ENCODE data around the gene MPPED2.
A peak's percentile ranks its signal among the peaks of the same experiment; 100 is the strongest.

Gene MPPED2

DNA sequence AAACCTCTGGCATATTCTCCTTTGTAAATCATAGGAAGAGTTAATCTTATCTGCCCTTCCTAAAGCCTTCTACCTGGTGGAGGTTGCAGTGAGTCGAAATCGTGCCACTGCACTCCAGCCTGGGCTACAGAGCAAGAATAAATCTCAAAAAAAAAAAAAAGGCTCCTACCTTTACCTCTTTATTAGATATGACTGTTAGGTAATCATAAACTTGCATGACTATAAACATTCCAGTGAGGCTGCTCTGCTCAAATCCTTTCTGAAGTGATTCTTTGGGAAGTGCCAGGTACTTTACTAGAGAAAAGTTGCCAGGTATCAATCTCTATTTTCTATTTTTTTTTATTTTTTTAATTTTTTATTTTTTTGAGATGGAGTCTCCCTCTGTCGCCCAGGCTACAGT is 59.6 kb downstream of the MPPED2 start:
- DNase-seq: no peak

DNA sequence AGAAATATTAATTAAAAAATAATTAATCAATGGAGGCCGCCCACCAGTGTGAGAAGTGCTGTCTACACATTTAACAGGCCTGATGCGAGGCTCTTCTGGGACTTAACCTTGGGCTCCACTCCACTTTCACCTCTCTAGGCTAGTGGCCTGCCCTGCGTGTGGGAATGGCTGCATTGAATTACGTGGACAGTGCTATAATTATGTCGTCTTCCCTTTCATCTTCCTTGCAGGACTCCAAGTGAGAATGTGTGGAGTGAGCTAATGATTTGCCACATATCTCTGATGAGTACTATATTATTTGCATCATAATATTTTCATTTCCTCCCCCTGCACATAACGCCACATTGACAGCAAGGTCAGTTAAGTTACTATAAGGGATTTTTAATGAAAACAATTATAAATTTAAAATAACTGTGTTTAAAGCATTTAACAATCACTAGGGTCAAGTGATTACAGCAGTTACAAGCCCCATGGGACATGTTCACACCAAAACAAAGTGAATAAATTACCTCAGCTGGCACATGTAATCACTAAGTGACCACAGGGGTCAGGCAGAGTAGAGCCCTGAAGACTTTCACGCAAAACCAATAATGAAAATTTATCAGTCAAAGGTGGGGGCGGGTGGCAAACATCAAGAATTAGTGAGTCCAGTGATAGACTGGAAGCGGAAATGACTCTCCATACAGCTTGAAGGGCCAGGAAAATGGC is 63.5 kb downstream of the MPPED2 start:
- no peak for DNase-seq

DNA sequence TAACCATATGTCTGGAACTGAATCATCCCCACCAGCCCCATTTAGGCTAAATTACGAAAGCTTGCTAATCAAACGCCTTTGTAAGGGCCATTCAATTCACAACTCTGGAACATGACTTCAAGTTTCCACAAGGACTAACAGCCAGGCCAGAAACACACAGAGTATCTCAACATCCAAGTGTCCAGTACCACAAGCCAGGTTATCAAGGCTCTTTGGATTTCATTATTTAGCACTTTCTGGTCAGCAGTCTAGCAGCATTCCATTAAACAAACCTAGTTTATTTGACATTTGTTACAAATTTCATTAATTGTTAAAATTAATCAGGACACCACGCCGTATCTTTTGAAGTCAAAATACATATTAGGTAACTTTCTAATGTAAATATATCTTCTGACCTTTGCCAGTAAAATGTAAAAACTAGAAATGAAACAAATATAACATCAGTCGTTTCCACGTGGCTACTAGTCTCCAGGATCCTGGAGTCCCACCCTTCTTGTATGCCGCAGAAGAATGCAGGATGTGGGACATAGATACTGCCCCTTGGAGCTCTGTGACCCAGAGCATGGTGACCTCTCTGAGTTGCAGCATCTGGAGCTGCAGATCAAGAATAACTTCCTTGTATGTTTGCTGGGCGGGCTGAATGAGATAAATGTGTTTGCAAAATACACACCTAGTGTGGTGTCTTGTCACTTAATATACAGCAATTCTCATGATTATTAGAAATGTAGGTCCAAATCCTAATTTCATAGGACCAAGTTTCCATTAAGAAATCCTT is 64.7 kb downstream of the MPPED2 start:
- no peak for DNase-seq

DNA sequence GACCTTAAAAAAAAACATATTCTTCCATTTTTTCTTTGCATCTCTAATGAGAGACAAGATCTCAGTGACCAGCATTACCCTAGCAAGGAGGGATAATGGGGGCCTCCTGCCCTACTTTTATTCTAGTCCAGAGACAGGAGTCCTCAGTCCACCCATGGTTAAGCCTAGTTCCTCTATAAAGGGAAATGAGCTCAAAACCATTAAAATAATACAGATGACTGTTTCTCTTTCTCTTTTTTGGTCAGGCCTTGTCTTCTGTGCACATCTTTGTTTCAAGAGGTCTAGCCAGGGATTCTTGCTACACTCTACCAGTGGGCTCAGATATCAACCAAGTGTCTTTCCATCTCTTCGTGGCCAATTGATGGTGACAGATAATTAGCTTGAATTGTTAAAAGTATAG is 73.1 kb downstream of the MPPED2 start:
- DNase-seq: no peak

DNA sequence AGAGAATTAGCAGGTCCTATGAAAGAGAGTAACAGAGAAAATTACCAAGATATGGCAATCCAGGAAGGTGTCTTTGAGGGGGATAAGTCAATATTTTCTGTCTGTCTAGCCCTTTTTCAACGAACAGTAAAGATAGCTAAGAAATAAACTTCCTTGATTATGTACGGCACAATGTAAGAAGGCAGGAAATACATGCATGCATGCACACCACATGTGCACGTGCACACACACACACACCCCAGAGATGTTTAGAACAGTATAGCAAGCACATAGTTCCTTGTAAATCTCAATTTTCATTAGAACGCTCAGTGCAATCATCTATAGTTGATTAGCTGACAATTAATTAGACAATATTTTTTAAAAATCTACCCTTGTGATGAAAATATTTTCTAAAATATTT is 74.7 kb downstream of the MPPED2 start:
- DNase-seq: no peak

DNA sequence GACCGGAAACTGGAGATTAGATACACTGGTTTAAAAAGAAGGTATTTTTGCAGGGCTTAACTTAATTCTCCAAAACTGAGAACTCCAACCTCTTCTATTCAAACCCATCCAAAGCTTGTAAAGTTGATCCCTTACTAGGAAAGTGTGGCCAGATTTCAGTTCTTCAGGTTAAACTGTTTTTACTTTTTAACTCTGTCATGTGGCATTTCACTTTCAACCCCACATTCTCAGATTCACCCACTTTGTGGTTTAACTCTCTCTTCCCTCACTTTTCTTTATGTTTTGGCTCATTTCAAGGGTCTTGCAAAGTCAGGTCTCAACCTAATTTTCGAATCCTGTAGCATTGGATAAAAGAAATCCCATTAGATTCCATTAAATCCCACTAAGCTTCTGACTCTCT is 75.4 kb downstream of the MPPED2 start:
- no peak for DNase-seq

DNA sequence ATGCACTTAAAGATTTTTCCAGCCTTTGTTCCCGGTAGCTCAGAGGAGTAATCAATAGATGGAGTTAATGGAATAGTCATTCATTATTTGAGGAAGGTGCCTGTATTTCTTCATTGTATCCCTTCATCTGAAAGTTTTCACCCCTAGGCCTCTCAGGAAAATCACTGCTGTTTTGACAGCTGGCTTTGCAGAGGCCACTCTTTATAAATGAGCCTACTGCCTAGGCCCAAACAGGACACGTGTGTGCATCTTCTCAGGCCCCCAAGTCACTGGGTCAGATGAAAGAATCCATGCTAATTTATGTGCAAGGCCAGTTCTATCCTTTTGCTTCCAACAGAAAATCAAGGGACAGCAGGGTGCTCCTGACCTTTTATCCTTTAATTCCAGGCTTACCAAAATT is 76.8 kb downstream of the MPPED2 start:
- DNase-seq: no peak

DNA sequence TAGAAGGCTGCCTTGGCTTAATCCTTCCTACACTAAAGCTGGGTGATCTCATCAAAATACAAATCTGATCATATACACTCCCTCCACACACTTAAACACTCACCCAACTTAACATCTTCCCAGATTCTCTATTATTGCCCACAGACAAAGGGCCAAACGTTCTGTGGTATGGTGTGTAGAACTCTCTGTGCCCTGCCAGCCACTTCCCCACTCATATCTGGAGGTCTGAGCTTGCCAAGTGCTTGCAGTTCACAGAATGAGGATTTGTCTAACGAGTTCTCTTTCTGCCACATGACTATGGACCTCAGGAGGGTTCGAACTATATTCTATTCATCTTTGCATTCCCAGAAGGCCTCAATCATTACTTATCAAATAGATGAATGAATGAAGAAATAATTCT is 77.6 kb downstream of the MPPED2 start:
- no peak for DNase-seq

DNA sequence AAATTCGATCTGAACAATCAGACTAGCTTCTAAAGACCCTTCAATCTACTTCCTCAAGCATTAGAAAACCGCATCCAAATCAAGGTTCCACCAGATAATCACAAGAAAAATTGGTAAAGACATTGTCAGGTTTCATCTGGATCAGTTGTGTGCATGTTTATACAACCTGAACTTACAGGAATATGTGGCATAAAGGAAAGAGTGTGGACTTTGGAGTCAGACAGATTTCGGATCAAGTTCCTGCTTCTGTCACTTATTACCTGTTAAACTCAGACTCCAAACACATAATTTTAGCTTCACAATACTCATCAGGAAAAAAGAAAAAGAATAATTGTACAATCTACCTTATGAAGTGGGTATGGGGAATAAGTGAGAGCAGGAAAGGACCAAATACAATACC is 80.5 kb downstream of the MPPED2 start:
- DNase-seq: no peak

DNA sequence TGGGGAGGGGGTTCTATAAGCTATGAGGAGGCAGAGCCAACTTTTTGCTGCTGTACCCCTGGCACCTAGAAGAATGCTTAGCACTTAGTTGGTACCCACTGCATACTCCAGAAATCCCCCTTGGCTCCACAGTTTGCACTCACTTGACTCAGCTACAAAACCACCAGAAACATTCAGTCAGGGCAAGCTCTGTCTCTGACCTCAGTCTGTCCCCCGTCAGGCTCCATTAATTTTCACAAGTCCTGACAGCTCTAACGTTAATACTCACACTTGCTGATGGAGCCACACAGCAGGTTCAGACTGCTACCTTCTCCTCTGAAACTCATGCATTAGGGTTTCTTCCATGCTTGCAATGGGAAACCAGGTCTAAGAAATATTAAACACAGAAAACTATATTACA is 81.7 kb downstream of the MPPED2 start:
- no peak for DNase-seq

DNA sequence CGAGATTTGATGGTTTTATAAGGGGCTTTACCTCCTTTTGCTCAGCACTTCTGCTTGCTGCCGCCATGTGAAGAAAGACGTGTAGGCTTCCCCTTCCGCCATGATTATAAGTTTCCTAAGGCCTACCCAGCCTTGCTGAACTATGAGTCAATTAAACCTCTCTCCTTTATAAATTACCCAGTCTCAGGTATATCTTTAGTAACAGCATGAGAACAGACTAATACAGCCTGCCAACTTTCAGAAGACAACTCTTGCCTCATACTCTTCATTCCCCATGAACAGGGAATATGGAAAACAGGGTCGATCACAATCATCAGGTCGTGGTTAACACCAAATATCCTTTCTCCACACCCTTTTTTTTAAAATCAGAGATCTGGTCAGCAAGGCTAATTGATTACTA is 83.0 kb downstream of the MPPED2 start:
- no peak for DNase-seq

DNA sequence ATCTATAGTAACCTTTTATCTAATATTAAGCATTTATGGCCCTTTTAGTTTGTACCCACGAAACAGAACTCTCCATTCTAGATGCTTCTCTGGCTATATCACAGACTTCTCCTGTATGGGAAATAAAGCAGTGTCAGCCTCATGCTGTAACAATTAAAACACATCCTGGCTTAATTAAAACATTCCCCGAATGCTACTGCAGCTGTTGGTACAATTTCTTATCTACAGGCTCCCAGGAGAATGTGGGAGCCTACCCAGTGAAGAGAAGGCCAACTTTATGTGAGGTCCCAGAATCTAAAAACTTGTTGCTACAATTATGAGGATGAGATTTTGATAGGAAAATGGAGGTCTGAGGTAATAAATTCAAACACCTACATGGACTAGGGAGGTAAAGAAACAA is 83.8 kb downstream of the MPPED2 start:
- no peak for DNase-seq

DNA sequence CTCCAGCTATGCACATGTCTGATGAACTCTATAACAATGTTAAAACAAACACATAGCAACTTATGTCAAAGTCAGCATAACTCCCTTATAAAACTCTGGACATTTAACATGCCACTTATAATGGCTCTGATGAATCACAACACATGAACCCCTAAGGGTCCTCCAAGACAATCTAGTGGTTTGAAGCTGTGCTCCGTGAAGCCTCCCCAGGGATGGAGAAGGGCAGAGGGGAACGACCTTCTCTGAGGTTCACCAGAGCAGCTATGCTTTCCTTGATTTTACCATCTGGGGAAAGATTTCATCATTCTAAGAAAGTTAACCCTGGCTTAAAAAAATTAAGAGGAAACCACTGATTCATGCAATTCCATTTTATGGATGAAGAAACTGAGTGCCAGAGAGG is 84.4 kb downstream of the MPPED2 start:
- no peak for DNase-seq

DNA sequence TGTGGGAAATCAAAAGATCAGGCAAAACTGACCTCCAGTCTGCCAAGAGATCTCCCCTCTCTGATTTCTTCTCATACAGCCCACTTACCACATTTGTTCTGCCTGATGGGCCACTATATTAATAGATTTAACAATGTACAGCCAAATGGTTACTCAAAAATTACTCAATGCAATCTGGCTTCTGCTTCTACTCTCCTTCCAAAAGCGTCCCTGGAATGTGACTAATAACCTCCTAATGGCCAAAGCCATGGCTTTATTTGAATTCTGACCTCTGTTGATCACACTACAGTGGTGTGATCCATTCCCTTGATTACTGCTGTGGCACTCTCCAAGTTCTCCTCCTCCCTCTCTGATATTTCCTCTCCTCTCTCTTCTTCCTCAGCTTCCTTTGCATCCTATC is 86.2 kb downstream of the MPPED2 start:
- DNase-seq: no peak

DNA sequence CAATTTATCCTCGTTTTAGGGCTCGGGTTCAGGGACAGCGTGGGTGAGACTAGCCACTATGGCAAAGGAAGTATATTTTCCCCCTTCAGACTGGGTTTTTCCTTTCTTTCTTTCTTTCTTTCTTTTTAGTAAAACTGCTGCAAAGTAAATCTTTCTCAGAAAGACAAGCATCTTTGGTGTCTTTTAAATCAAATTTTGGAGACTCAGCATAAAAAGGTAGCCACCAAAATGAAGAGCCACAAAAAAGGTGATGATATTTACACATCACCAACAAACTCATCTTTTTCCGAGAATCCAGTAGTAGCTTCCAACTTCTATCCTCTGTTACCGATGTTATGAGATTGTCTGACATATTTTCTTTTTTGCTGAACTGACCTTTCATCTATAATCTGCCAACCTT is 88.6 kb downstream of the MPPED2 start:
- no peak for DNase-seq

DNA sequence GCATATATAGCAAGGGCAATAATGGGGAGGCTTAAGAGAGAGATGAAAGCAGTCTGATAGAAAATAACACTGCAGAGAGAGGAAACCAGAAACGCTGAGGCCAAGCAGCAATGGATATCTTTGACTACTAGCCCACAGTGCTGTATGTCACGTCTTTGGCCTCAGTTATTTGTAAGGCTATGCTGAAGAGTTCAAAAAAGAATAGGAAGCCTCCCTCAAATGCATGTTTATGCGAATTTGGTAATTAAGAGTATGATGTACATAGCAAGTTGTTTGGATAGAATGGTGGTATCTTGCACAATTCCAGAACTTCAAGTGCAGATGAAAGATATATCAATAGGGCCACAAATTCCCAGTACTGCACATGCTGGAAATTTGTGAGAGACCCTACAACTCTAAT is 89.2 kb downstream of the MPPED2 start:
- no peak for DNase-seq

DNA sequence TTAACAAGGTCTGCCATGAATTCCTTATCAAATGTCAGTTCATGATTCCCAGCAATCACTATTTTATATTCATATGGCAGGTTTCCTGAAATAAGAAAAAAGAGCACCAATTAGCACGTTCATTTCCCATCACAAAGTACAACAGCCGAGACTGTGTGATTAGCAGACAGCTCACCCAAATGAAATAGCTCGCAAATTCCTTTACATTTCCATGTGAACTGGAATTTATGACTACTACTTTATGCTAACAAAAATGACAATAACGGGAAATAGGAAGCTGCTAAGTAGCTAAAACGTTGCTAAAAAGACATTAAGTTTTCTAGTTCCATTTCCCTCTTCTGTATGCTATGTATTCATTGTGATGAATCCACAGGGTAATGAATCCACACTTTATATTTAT is 90.7 kb downstream of the MPPED2 start:
- DNase-seq: no peak

DNA sequence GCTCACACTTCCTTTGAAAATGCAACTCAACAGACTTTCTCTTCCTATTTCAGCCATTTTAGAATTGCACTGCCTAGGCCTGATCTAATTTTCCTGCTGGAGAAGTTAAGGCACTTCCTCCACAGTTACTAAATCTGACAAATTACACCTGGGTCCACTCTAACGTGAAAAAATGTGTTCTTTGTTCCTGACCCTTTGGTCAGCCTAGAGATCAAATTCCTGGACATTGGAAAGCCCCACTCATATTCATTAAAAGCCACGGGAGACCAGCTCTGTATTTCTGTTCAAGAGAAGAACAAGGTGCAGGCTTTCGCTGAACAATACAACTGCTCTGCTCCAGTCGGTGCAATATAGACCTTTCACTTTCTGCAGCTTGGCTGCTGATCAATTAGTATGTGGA is 96.6 kb downstream of the MPPED2 start:
- no peak for DNase-seq

DNA sequence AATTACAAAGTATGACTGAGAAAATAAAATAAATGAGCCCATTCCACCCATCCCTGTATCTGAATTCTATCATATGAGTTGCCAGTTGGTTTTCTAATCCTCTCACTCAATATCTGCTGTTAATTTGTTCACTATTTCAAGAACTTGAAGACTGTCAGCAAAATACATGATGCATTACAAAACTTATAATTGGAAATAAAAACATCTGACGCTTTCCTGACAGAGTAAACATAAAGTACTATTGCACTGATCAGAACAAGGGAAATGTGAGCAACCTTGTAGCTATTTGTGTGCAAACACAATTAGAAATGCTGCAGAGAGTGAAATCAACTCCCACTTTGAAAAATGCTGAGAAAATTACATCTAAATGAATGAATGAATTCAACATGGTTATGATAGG is 97.1 kb downstream of the MPPED2 start:
- no peak for DNase-seq

DNA sequence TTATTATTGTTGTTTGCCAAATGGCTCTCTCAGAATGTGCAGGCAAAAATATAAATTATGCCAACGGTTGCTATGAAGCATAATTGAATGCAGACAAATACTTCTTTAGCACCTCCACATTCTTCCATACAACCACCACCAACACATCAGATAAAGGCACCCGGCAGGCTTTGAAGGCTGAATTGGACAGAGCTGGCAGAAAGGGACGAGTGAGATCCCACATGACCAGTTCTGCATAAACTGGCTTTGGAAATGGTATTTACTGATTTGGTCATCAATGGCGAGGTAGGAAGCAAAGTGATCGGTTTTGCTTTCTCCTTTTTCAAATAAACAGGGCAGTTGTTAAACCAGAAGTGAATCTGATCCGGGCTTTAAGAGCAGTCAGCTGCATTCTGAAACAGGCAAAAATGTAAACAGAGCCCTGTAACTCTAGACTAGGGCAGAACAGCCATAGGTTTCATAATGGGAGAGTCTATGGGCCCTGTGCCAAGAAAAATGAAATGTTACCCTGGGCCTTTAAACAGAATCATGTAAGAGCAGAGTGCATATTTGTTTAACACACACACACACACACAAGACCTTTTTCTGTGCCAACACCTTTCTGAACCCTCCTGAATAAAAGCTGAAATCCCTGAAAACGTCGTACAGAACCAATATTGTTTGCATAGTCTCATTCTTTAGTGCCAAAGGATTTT is 97.7 kb downstream of the MPPED2 start:
- DNase-seq: peak; percentile 75

DNA sequence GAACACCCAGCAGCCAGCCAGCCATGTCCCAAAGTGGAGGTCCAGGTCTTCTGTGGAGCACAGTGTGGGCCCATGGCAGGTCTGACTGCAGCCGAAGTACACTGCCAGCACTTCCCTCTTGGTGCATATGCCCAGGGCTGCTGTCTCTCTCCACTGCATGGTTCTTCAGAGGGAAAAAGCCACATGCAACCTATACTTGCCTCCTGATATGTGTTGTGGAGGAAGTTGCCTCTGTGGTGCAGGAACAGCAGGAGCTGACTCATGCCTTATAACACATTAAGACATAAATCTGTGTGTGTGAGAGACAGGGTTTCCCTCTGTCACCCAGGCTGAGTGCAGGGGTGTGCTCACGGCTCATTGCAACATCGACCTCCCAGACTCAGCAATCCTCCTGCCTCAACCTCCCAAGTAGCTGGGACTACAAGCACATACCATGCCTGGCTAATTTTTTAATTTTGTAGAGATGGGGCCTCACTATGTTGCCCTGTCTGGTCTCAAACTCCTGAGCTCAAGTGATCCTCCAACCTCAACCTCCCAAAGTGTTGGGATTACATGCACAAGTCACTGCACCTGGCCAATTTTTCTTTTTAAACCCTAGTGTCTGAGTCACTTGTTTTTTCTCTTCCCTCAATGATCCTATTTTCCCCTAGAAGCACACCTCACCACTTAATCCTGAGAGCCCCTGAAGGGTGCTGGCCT is 98.8 kb downstream of the MPPED2 start:
- no peak for DNase-seq

DNA sequence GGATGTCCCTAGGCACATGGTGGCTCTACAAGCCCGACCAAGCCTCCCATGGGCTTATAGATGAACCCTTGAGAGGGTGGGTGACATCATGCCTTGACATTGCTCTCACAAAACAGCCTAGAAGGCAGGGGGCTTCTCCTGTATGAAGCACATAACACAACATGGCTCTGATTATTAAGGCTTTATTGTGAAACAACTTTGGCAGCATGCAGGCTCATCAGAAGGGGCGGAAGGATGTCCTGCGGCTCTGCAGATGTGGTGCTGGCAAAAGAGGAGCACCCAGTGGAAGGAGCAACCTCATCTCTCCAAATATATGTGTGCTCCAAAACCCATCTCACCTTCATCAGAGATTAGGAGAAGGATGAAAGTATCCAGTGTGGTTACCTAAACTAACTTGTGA is 100.4 kb downstream of the MPPED2 start:
- no peak for DNase-seq

DNA sequence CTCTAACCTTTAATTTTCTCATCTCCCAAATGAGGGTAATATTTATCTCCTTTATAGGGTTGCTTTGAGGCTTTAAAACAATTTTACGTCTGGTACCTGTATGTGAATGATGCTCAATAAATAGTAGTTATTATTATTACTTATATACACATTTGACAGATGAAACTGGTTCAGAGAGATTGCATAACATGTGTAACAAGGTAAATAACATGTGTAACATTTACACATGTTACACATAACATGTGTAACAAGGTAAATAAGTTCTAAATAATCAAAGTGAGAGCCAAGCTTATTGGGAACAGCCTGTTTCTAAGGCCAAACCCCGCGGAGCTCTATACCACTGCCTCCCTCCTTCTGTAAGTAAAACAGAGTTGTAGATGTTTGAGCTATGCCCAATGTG is 100.9 kb downstream of the MPPED2 start:
- no peak for DNase-seq

DNA sequence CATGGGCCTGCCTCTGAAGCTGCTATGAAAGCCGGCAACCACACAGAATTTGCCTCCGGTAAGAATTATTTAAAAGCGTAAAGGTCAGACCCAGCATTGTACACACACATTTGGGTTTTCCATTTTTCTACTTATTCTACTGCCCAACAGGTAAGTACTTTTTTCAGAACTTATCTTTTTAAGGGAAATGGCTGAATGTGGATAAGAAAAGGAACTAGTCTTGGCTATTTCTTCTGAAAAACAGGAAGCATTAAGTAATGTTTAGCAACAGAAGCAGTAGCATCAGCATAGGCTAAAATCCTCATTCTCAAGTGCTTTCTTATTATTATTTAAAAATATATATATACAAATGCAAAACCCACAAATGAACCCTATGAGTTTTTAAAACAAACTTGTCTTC is 103.1 kb downstream of the MPPED2 start:
- no peak for DNase-seq

All from NCI-H1105 (cell line).